Astrocyte (in vitro differentiated cells and primary cell): ENCODE results near the gene THSD7B. TPM values are rescaled to one million over a fixed set of nuclear protein-coding genes. Genes with fewer than 3 reads are reported as not detected.
"Not testable (repeated sequence)": the region's sequence is repeated elsewhere in the genome, so short reads cannot be mapped to it uniquely, and the experiment has no call there.

Experiments used
- DNase-seq: peaks from one replicate; pipeline ENCODE4 v3.0.0-alpha.2; 2010; ENCODE audit warnings: low read depth
- FAIRE-seq: peaks from 2 replicates; lab custom pipeline; 2011; peaks lifted over from hg19 to GRCh38; lab: Jason Lieb, UNC
- H2AFZ ChIP-seq: 2 replicates; pipeline ENCODE4 v1.6.0; 2012; ENCODE audit warnings: low read depth, low read length, inconsistent platforms
- H3K27ac ChIP-seq: 2 replicates; pipeline ENCODE4 v1.5.1; 2011; ENCODE audit warnings: low read depth, low read length, inconsistent platforms
- H3K27me3 ChIP-seq: 2 replicates; pipeline ENCODE4 v1.6.0; 2011; ENCODE audit warnings: low read length, inconsistent platforms; ENCODE audit not compliant: insufficient read depth
- H3K36me3 ChIP-seq: 2 replicates; pipeline ENCODE4 v1.5.1; 2011; ENCODE audit warnings: low read length, inconsistent platforms; ENCODE audit not compliant: insufficient read depth
- H3K4me1 ChIP-seq: 2 replicates; pipeline ENCODE4 v1.5.1; 2011; ENCODE audit warnings: low read length, inconsistent platforms; ENCODE audit not compliant: insufficient read depth
- H3K4me2 ChIP-seq: 2 replicates; pipeline ENCODE4 v1.6.0; 2012; ENCODE audit warnings: low read length, inconsistent platforms
- H3K4me3 ChIP-seq: 2 replicates; pipeline ENCODE4 v1.5.1; 2011; ENCODE audit warnings: low read depth, mild to moderate bottlenecking, low read length, inconsistent platforms; ENCODE audit not compliant: insufficient read depth
- H3K79me2 ChIP-seq: 2 replicates; pipeline ENCODE4 v1.6.0; 2012; ENCODE audit warnings: mild to moderate bottlenecking, low read length, inconsistent platforms; ENCODE audit not compliant: insufficient read depth
- H3K9ac ChIP-seq: 2 replicates; pipeline ENCODE4 v1.6.0; 2012; ENCODE audit warnings: mild to moderate bottlenecking, low read length, inconsistent platforms
- H3K9me3 ChIP-seq: 2 replicates; pipeline ENCODE4 v1.5.1; 2012; ENCODE audit warnings: low read depth, mild to moderate bottlenecking, low read length, inconsistent platforms; ENCODE audit not compliant: insufficient read depth
- H4K20me1 ChIP-seq: 2 replicates; pipeline ENCODE4 v1.6.0; 2012; ENCODE audit warnings: low read length, inconsistent platforms; ENCODE audit not compliant: insufficient read depth
- H3K27ac Mint-ChIP-seq: one replicate; pipeline ENCODE4 v1.8.0; 2021; ENCODE audit warnings: mild to moderate bottlenecking, mixed read lengths; ENCODE audit not compliant: unreplicated experiment
- H3K27me3 Mint-ChIP-seq: one replicate; pipeline ENCODE4 v1.8.0; 2021; ENCODE audit warnings: low read depth, mixed read lengths; ENCODE audit not compliant: unreplicated experiment
- H3K36me3 Mint-ChIP-seq: one replicate; pipeline ENCODE4 v1.8.0; 2021; ENCODE audit warnings: low read depth, mixed read lengths; ENCODE audit not compliant: unreplicated experiment
- H3K4me1 Mint-ChIP-seq: one replicate; pipeline ENCODE4 v1.8.0; 2021; ENCODE audit warnings: low read depth, mixed read lengths; ENCODE audit not compliant: unreplicated experiment
- H3K4me3 Mint-ChIP-seq: one replicate; pipeline ENCODE4 v1.8.0; 2021; ENCODE audit warnings: mild to moderate bottlenecking, moderate library complexity, mixed read lengths; ENCODE audit not compliant: unreplicated experiment
- H3K9me3 Mint-ChIP-seq: one replicate; pipeline ENCODE4 v1.8.0; 2021; ENCODE audit warnings: mild to moderate bottlenecking, mixed read lengths; ENCODE audit not compliant: unreplicated experiment
- EZH2 ChIP-seq: IDR thresholded peaks from 2 replicates; pipeline ENCODE4 v1.6.1; 2012; ENCODE audit warnings: mild to moderate bottlenecking, low read length, inconsistent platforms; ENCODE audit not compliant: insufficient read depth
- total RNA-seq: library from RNA; stranded (reverse); gene quantifications from 2 replicates; pipeline ENCODE4 v1.2.1, GENCODE V29; 2021
- TF ChIP-seq, protein P1 (sequence below): IDR thresholded peaks from 2 replicates; pipeline ENCODE4 v1.5.1; 2011; ENCODE audit warnings: low read depth, mild to moderate bottlenecking, inconsistent platforms, low read length, moderate library complexity; ENCODE audit not compliant: insufficient read depth

THSD7B gene
- total RNA-seq, 1 donor from 2014 or later, result 0.18 TPM

DNA sequence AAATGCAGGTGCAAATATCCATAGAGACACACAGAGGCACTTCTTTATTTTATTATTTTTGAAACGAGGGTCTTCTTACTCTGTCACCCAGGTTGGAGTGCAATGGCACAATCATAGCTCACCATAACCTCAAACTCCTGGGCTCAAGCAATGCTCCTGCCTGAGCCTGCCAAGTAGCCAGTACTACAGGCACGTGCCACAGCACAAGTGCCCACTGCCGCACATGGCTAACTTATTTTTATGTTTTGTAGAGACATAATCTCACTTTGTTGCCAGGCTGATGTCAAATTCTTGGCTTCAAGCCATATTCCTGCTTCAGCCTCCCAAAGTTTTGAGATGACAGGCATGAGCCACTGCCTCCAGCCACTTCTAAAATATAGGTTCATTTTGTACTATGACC is 537.6 kb downstream of the THSD7B start:
- Mint-ChIP-seq H3K4me3 (no peak overlapping the region), H3K4me1 (no peaks in the 10 kb centered on the region), H3K9me3 (peaks cover 1% of the 10 kb centered on the region), H3K27ac (no peak overlapping the region), H3K27me3 (no peaks in the 10 kb centered on the region), H3K36me3 (no peaks in the 10 kb centered on the region)
- H3K36me3 ChIP-seq, result no peaks in the 10 kb centered on the region
- H3K9me3 ChIP-seq, result peaks cover 4% of the 10 kb centered on the region
- no peaks in the 10 kb centered on the region for H3K4me1 ChIP-seq
- H3K27ac ChIP-seq, result no peak overlapping the region
- no peak for FAIRE-seq
- no peaks in the 10 kb centered on the region for H3K79me2 ChIP-seq
- no peaks in the 10 kb centered on the region for H4K20me1 ChIP-seq
- no peak overlapping the region for H3K4me2 ChIP-seq
- no peak for TF ChIP-seq EZH2
- TF ChIP-seq, protein P1, sequence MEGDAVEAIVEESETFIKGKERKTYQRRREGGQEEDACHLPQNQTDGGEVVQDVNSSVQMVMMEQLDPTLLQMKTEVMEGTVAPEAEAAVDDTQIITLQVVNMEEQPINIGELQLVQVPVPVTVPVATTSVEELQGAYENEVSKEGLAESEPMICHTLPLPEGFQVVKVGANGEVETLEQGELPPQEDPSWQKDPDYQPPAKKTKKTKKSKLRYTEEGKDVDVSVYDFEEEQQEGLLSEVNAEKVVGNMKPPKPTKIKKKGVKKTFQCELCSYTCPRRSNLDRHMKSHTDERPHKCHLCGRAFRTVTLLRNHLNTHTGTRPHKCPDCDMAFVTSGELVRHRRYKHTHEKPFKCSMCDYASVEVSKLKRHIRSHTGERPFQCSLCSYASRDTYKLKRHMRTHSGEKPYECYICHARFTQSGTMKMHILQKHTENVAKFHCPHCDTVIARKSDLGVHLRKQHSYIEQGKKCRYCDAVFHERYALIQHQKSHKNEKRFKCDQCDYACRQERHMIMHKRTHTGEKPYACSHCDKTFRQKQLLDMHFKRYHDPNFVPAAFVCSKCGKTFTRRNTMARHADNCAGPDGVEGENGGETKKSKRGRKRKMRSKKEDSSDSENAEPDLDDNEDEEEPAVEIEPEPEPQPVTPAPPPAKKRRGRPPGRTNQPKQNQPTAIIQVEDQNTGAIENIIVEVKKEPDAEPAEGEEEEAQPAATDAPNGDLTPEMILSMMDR, result no peak
- no peak for DNase-seq
- no peak overlapping the region for H2AFZ ChIP-seq
- H3K4me3 ChIP-seq, result no peak overlapping the region
- H3K9ac ChIP-seq, result no peak overlapping the region
- no peaks in the 10 kb centered on the region for H3K27me3 ChIP-seq

DNA sequence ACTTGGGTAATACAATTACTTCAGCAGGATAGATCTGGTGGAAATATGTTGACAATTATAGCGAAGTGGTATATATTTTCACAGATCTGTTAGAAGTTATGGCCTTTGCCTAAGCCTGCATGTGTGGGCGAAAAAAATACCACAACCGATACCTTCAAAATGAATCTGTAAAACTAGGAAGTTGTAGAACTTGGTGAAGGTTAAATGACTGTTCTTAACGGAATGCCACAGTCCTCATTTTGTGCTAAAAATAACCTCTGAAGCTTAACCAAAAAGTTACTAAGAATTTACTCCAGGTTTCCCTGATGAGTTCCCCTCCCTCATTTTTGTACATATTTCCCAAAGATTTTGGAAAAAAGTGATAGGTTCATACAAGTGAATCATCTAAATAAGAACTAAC is 550.7 kb downstream of the THSD7B start:
- H3K4me3 Mint-ChIP-seq, result no peak overlapping the region
- Histone ChIP-seq H3K79me2 (no peaks in the 10 kb centered on the region), H3K27ac (no peak overlapping the region), H3K9me3 (no peaks in the 10 kb centered on the region), H3K4me1 (no peaks in the 10 kb centered on the region), H3K4me3 (no peak overlapping the region), H3K9ac (no peak overlapping the region), H3K27me3 (no peaks in the 10 kb centered on the region), H3K4me2 (no peak overlapping the region), H4K20me1 (no peaks in the 10 kb centered on the region), H3K36me3 (no peaks in the 10 kb centered on the region), H2AFZ (no peak overlapping the region)
- DNase-seq, result no peak
- H3K36me3 Mint-ChIP-seq, result no peaks in the 10 kb centered on the region
- no peak for FAIRE-seq
- no peaks in the 10 kb centered on the region for H3K27me3 Mint-ChIP-seq
- H3K9me3 Mint-ChIP-seq, result peaks cover 5% of the 10 kb centered on the region
- peak overlapping the region; percentile 8 for H3K27ac Mint-ChIP-seq
- H3K4me1 Mint-ChIP-seq, result no peaks in the 10 kb centered on the region
- TF ChIP-seq EZH2, result no peak
- TF ChIP-seq, protein P1, result no peak

DNA sequence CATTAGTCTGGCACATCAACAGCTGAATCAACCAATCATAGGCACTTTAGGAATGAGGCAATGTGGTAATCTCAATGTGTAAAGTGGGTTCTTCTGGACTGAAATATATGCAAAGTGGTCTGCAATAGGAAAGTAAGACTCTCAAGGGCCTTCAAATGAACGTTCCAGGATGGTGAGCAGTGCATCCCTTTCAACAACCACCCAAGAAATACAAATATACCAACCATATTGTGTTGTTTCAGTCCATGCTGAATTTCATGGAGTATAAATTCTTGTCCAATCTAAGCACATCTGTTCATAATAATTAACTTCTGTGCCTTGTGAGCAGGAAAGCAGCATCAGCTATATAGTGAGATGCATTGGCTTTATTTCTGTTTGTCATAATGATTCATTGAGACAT is 556.2 kb downstream of the THSD7B start:
- Histone ChIP-seq H3K4me2 (no peak overlapping the region), H3K4me1 (no peaks in the 10 kb centered on the region), H3K27ac (no peak overlapping the region), H3K27me3 (no peaks in the 10 kb centered on the region), H3K79me2 (no peaks in the 10 kb centered on the region), H3K9ac (no peak overlapping the region), H2AFZ (no peak overlapping the region), H3K36me3 (no peaks in the 10 kb centered on the region), H3K4me3 (no peak overlapping the region), H3K9me3 (no peaks in the 10 kb centered on the region), H4K20me1 (no peaks in the 10 kb centered on the region)
- TF ChIP-seq, protein P1, result no peak
- TF ChIP-seq EZH2, result no peak
- H3K36me3 Mint-ChIP-seq, result no peaks in the 10 kb centered on the region
- DNase-seq, result no peak
- H3K4me1 Mint-ChIP-seq, result no peaks in the 10 kb centered on the region
- no peak for FAIRE-seq
- H3K27me3 Mint-ChIP-seq, result no peaks in the 10 kb centered on the region
- peaks cover 2% of the 10 kb centered on the region for H3K9me3 Mint-ChIP-seq
- no peak overlapping the region for H3K27ac Mint-ChIP-seq
- no peak overlapping the region for H3K4me3 Mint-ChIP-seq

DNA sequence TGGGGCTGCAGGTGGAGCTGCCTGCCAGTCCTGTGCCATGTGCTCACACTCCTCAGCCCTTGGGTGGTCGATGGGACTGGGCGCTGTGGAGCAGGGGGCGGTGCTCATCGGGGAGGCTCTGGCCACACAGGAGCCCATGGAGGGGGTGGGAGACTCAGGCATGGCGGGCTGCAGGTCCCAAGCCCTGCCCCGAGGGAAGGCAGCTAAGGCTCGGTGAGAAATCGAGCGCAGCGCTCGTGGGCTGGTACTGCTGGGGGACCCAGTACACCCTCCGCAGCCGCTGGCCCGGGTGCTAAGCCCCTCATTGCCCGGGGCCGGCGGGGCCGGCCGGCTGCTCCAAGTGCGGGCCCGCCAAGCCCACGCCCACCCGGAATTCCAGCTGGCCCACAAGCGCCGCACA is 566.2 kb downstream of the THSD7B start:
- peaks cover 12% of the 10 kb centered on the region for H3K4me1 Mint-ChIP-seq
- not testable (repeated sequence) for H3K36me3 Mint-ChIP-seq

More for the DNA sequence above, 566.2 kb downstream of the THSD7B start:
- not testable (repeated sequence) for H3K4me2 ChIP-seq, H3K9me3 Mint-ChIP-seq, H3K9me3 ChIP-seq, H3K36me3 ChIP-seq, H3K9ac ChIP-seq, H3K79me2 ChIP-seq, H3K4me3 ChIP-seq, H3K4me3 Mint-ChIP-seq, H2AFZ ChIP-seq, FAIRE-seq, DNase-seq, H3K4me1 ChIP-seq, H3K27ac ChIP-seq, H4K20me1 ChIP-seq, H3K27ac Mint-ChIP-seq, H3K27me3 Mint-ChIP-seq, H3K27me3 ChIP-seq
